ENCODE data around the gene ARID1A. TPM values are rescaled to one million over a fixed set of nuclear protein-coding genes. Genes with fewer than 3 reads are reported as not detected.
A peak's percentile ranks its signal among the peaks of the same experiment; 100 is the strongest.

The ARID1A gene
- total RNA-seq, 4 donors from 2014 or later, result 53.3 to 77.2 (median 54.9) TPM

- WGBS, 2 donors, result 58 to 69% methylated on average over 8 of the region's 8 CpGs
- intact Hi-C loops (cut with DNase I; ENCODE audit: low total_unique reads), result no loop called here
- TF ChIP-seq POLR2A (IDR thresholded peaks at IDR 0.05) (no peak), CTCF (IDR thresholded peaks at IDR 0.05) (no peak)
- H3K4me3 ChIP-seq (ENCODE audit: low read depth, poor library complexity, severe bottlenecking), result no peak overlapping the region
- DNase-seq (ENCODE audit: low spot score in 2 of 2), result peak; percentile 77 to 89
Observed at GRCh38 chr1:26744075-26744959, 48.5 kb downstream of the ARID1A start.

GRCh38 chr1:26745191-26745590, 49.4 kb downstream of the ARID1A start:
- DNase-seq (ENCODE audit: low spot score in 2 of 2), result no peak
- no peak overlapping the region for H3K4me3 ChIP-seq (ENCODE audit: low read depth, poor library complexity, severe bottlenecking)
- intact Hi-C loops (cut with DNase I; ENCODE audit: low total_unique reads), result no loop called here
- TF ChIP-seq CTCF (IDR thresholded peaks at IDR 0.05) (no peak), POLR2A (IDR thresholded peaks at IDR 0.05) (no peak)
- 51 to 63% methylated on average over 5 of the region's 5 CpGs for WGBS, 2 donors

- no peak for DNase-seq (ENCODE audit: low spot score in 2 of 2)
- intact Hi-C loops (cut with DNase I; ENCODE audit: low total_unique reads), result no loop called here
- WGBS, 2 donors, result 89 to 91% methylated on average over 5 of the region's 5 CpGs
- TF ChIP-seq POLR2A (IDR thresholded peaks at IDR 0.05) (no peak), CTCF (IDR thresholded peaks at IDR 0.05) (no peak)
- H3K4me3 ChIP-seq (ENCODE audit: low read depth, poor library complexity, severe bottlenecking), result no peak overlapping the region
Observed at GRCh38 chr1:26747048-26747447, 51.2 kb downstream of the ARID1A start.

GRCh38 chr1:26748351-26748750, 52.5 kb downstream of the ARID1A start:
- no peak overlapping the region for H3K4me3 ChIP-seq (ENCODE audit: low read depth, poor library complexity, severe bottlenecking)
- intact Hi-C loops (cut with DNase I; ENCODE audit: low total_unique reads), result no loop called here
- no peak for DNase-seq (ENCODE audit: low spot score in 2 of 2)
- 95 to 100% methylated on average over 1 of the region's 1 CpG for WGBS, 2 donors
- TF ChIP-seq POLR2A (IDR thresholded peaks at IDR 0.05) (no peak), CTCF (IDR thresholded peaks at IDR 0.05) (no peak)

- H3K4me3 ChIP-seq (ENCODE audit: low read depth, poor library complexity, severe bottlenecking), result no peak overlapping the region
- intact Hi-C loops (cut with DNase I; ENCODE audit: low total_unique reads), result no loop called here
- TF ChIP-seq CTCF (IDR thresholded peaks at IDR 0.05), result no peak
- no peak for TF ChIP-seq POLR2A (IDR thresholded peaks at IDR 0.05)
- no peak for DNase-seq (ENCODE audit: low spot score in 2 of 2)
- WGBS, 2 donors, result 78 to 79% methylated on average over 5 of the region's 5 CpGs
Observed at GRCh38 chr1:26749458-26749857, 53.6 kb downstream of the ARID1A start.
